HEK293T (cell line): ENCODE results near the gene ASPG.

Experiments
- CTCF ChIA-PET: fragments of 350-600 bp; formaldehyde crosslinking; extraction: SDS; loops from one replicate; lab custom pipeline; 2021; ENCODE audit warnings: antibody characterized with exemption, inconsistent platforms; lab: Yijun Ruan, JAX
- POLR2A ChIA-PET: fragments of 350-600 bp; formaldehyde crosslinking; extraction: SDS; loops from one replicate; lab custom pipeline; 2020; ENCODE audit warnings: antibody characterized with exemption, inconsistent platforms; lab: Yijun Ruan, JAX
- DNase-seq: peaks from one replicate; pipeline ENCODE4 v3.0.0; 2012; ENCODE audit warnings: mixed read lengths; ENCODE audit errors: extremely low spot score
- ARNT ChIP-seq: fragments of 450-650 bp; IDR thresholded peaks from 2 replicates; pipeline ENCODE4 v1.6.1; 2017; ENCODE audit warnings: mild to moderate bottlenecking
- BHLHE40 ChIP-seq: fragments of 450-650 bp; IDR thresholded peaks from 2 replicates; pipeline ENCODE4 v1.6.1; 2016; ENCODE audit warnings: mild to moderate bottlenecking, moderate library complexity, borderline replicate concordance
- CTBP1 ChIP-seq: fragments of 450-650 bp; IDR thresholded peaks from 2 replicates; pipeline ENCODE4 v1.6.1; 2016; ENCODE audit warnings: borderline replicate concordance
- ELF4 ChIP-seq: fragments of 450-650 bp; IDR thresholded peaks from 2 replicates; pipeline ENCODE4 v1.6.1; 2017; ENCODE audit warnings: antibody characterized with exemption
- FOXA1 ChIP-seq: fragments of 450-650 bp; IDR thresholded peaks from 2 replicates; pipeline ENCODE4 v1.6.1; 2016; ENCODE audit warnings: mild to moderate bottlenecking
- FOXK2 ChIP-seq: fragments of 450-650 bp; IDR thresholded peaks from 2 replicates; pipeline ENCODE4 v1.6.1; 2016; ENCODE audit warnings: mild to moderate bottlenecking
- FOXM1 ChIP-seq: fragments of 450-650 bp; IDR thresholded peaks from 2 replicates; pipeline ENCODE4 v1.6.1; 2017; ENCODE audit warnings: mild to moderate bottlenecking, borderline replicate concordance
- HDGF ChIP-seq: fragments of 450-650 bp; IDR thresholded peaks from 2 replicates; pipeline ENCODE4 v1.6.1; 2017; ENCODE audit warnings: antibody characterized with exemption, borderline replicate concordance
- L3MBTL2 ChIP-seq: fragments of 450-650 bp; conservative IDR thresholded peaks from 2 replicates; pipeline ENCODE4 v1.6.1; 2016; ENCODE audit warnings: mild to moderate bottlenecking
- LEF1 ChIP-seq: fragments of 450-650 bp; IDR thresholded peaks from 2 replicates; pipeline ENCODE4 v1.6.1; 2017; ENCODE audit warnings: mild to moderate bottlenecking, borderline replicate concordance
- NFRKB ChIP-seq: fragments of 450-650 bp; IDR thresholded peaks from 2 replicates; pipeline ENCODE4 v1.6.1; 2016; ENCODE audit warnings: mild to moderate bottlenecking, moderate library complexity
- PKNOX1 ChIP-seq: fragments of 450-650 bp; IDR thresholded peaks from 2 replicates; pipeline ENCODE4 v1.6.1; 2016
- SP1 ChIP-seq: fragments of 450-650 bp; IDR thresholded peaks from 2 replicates; pipeline ENCODE4 v1.6.1; 2017
- SUZ12 ChIP-seq: fragments of 450-650 bp; IDR thresholded peaks from 2 replicates; pipeline ENCODE4 v1.6.1; 2016; ENCODE audit warnings: mild to moderate bottlenecking
- TARDBP ChIP-seq: fragments of 450-650 bp; IDR thresholded peaks from 2 replicates; pipeline ENCODE4 v1.6.1; 2016
- ZNF384 ChIP-seq: fragments of 450-650 bp; IDR thresholded peaks from 2 replicates; pipeline ENCODE4 v1.6.1; 2016

The ASPG gene

GRCh38 chr14:104130974-104131651, 45.6 kb downstream of the ASPG start:
- POLR2A ChIA-PET = no interaction called here
- CTCF ChIA-PET = interaction anchor here (0.6 to 0.7 kb wide), 2 partner anchors 412 to 724 kb away, joined by 3 read pairs; no protein-coding TSS in a partner anchor

GRCh38 chr14:104131968-104132732, 46.6 kb downstream of the ASPG start:
- ChIA-PET CTCF (interaction anchor here (0.6 kb wide), 1 partner anchor 413 kb away, joined by 3 read pairs; no protein-coding TSS in a partner anchor), POLR2A (no interaction called here)
- TF ChIP-seq PKNOX1 (no peak), LEF1 (no peak), ZNF384 (no peak), FOXM1 (no peak)
- DNase-seq = no peak

More at GRCh38 chr14:104130974-104131651, 45.6 kb downstream of the ASPG start:
- TF ChIP-seq CTBP1 (no peak), LEF1 (no peak), FOXM1 (no peak), ARNT (no peak), TARDBP (no peak), SUZ12 (no peak), L3MBTL2 (no peak), HDGF (no peak)
- DNase-seq = peak; percentile 60

GRCh38 chr14:104132981-104133380, 47.5 kb downstream of the ASPG start:
- CTCF ChIA-PET = no interaction called here
- POLR2A ChIA-PET = no interaction called here
- no peak for TF ChIP-seq CTBP1
- no peak for TF ChIP-seq TARDBP
- no peak for TF ChIP-seq ARNT
- TF ChIP-seq BHLHE40 = no peak
- no peak for TF ChIP-seq ELF4
- TF ChIP-seq ZNF384 = no peak
- no peak for TF ChIP-seq FOXA1
- TF ChIP-seq FOXK2 = no peak
- no peak for TF ChIP-seq FOXM1
- no peak for TF ChIP-seq NFRKB
- TF ChIP-seq PKNOX1 = no peak
- TF ChIP-seq LEF1 = no peak
- TF ChIP-seq L3MBTL2 = no peak

GRCh38 chr14:104133496-104133895, 48.0 kb downstream of the ASPG start:
- TF ChIP-seq LEF1 (no peak), FOXM1 (no peak), NFRKB (no peak), ELF4 (no peak), CTBP1 (no peak), BHLHE40 (no peak), HDGF (no peak), SP1 (no peak), TARDBP (no peak), L3MBTL2 (no peak), SUZ12 (no peak), PKNOX1 (no peak), FOXK2 (no peak), ARNT (no peak), FOXA1 (no peak), ZNF384 (no peak)
- ChIA-PET CTCF (no interaction called here), POLR2A (no interaction called here)
- DNase-seq = no peak

More at GRCh38 chr14:104132981-104133380, 47.5 kb downstream of the ASPG start:
- no peak for DNase-seq

- ChIA-PET POLR2A (no interaction called here), CTCF (no interaction called here)
- DNase-seq = no peak
- TF ChIP-seq FOXK2 = no peak
- no peak for TF ChIP-seq SUZ12
- TF ChIP-seq HDGF = no peak
- no peak for TF ChIP-seq CTBP1
- TF ChIP-seq LEF1 = no peak
- TF ChIP-seq TARDBP = no peak
- no peak for TF ChIP-seq BHLHE40
- no peak for TF ChIP-seq FOXM1
- no peak for TF ChIP-seq ZNF384
- no peak for TF ChIP-seq NFRKB
- TF ChIP-seq PKNOX1 = no peak
Measured at GRCh38 chr14:104134061-104134965, 48.8 kb downstream of the ASPG start.
